OCI-LY3 (cell line): Measurements from ENCODE around the gene DCUN1D2.

Source experiments
- H2AFZ ChIP-seq: fragments of 200-600, 300-600 bp; shearing (Covaris generic); 2 replicates; pipeline ENCODE4 v1.6.0; 2014; ENCODE audit warnings: antibody characterized with exemption, low read depth, low read length
- H3K27ac ChIP-seq: fragments of 200-600, 300-600 bp; sonication (generic); 2 replicates; pipeline ENCODE4 v1.5.1; 2014; ENCODE audit warnings: mild to moderate bottlenecking, low read length, moderate library complexity, mixed read lengths
- H3K27me3 ChIP-seq: fragments of 200-600, 300-600 bp; sonication (generic); 2 replicates; pipeline ENCODE4 v1.6.1; 2014; ENCODE audit warnings: low read depth, low read length, mixed read lengths
- H3K36me3 ChIP-seq: fragments of 200-600, 300-600 bp; sonication (generic); replicated peaks from 2 replicates; pipeline ENCODE3; 2014; ENCODE audit warnings: low read depth, low read length, mixed read lengths
- H3K4me1 ChIP-seq: fragments of 300-600, 200-600 bp; sonication (generic); 2 replicates; pipeline ENCODE4 v1.6.1; 2014; ENCODE audit warnings: low read length, mixed read lengths
- H3K4me2 ChIP-seq: fragments of 200-600, 300-600 bp; sonication (generic); 2 replicates; pipeline ENCODE4 v1.6.1; 2014; ENCODE audit warnings: low read length, mixed read lengths
- H3K4me3 ChIP-seq: fragments of 300-600, 200-600 bp; sonication (generic); 2 replicates; pipeline ENCODE4 v1.5.1; 2014; ENCODE audit warnings: antibody characterized with exemption, mild to moderate bottlenecking, low read length, moderate library complexity
- H3K79me2 ChIP-seq: fragments of 300-600, 200-600 bp; shearing (Covaris generic); 2 replicates; pipeline ENCODE4 v1.6.1; 2014; ENCODE audit warnings: mild to moderate bottlenecking, low read length, mixed read lengths
- H3K9ac ChIP-seq: fragments of 300-600, 200-600 bp; shearing (Covaris generic); 2 replicates; pipeline ENCODE4 v1.6.0; 2014; ENCODE audit warnings: mild to moderate bottlenecking, low read length, moderate library complexity
- H3K9me3 ChIP-seq: fragments of 200-600, 300-600 bp; shearing (Covaris generic); 2 replicates; pipeline ENCODE4 v1.6.1; 2014; ENCODE audit warnings: low read length, mixed read lengths; ENCODE audit not compliant: insufficient read depth
- H4K20me1 ChIP-seq: fragments of 200-600, 300-600 bp; sonication (generic); 2 replicates; pipeline ENCODE4 v1.6.1; 2016; ENCODE audit warnings: low read length, mixed read lengths; ENCODE audit not compliant: insufficient read depth
- CTCF ChIP-seq: fragments of 200-600, 300-600 bp; sonication (generic); IDR thresholded peaks from 2 replicates; pipeline ENCODE4 v1.5.1; 2014; ENCODE audit warnings: antibody characterized with exemption, low read length, low read depth
- EZH2phosphoT487 ChIP-seq: fragments of 200-600 bp; shearing (Covaris generic); IDR thresholded peaks from 2 replicates; pipeline ENCODE4 v1.6.1; 2018; ENCODE audit warnings: antibody characterized with exemption, mixed run types, low read depth

Gene DCUN1D2

GRCh38 chr13:113493315-113493951, 2.9 kb upstream of the DCUN1D2 start:
- H3K9me3 ChIP-seq, result no peaks in the 10 kb centered on the region
- H3K4me2 ChIP-seq, result peak overlapping the region; percentile 39
- H4K20me1 ChIP-seq, result peaks cover 15% of the 10 kb centered on the region
- H3K9ac ChIP-seq, result no peak overlapping the region
- peak overlapping the region; percentile 17; the same call in 1 of the 2 replicates for H3K4me3 ChIP-seq
- TF ChIP-seq CTCF (no peak), EZH2phosphoT487 (no peak)
- no peak overlapping the region for H2AFZ ChIP-seq
- H3K36me3 ChIP-seq, result peaks cover 24% of the 10 kb centered on the region
- H3K27me3 ChIP-seq, result no peaks in the 10 kb centered on the region
- H3K4me1 ChIP-seq, result peaks cover 35% of the 10 kb centered on the region
- H3K79me2 ChIP-seq, result peaks cover 43% of the 10 kb centered on the region
- H3K27ac ChIP-seq, result peak overlapping the region; percentile 17; the same call in 1 of the 2 replicates

- Histone ChIP-seq H3K4me1 (peaks cover 37% of the 10 kb centered on the region), H3K36me3 (peaks cover 16% of the 10 kb centered on the region), H2AFZ (no peak overlapping the region), H3K9ac (no peak overlapping the region), H3K9me3 (no peaks in the 10 kb centered on the region), H3K4me3 (peak overlapping the region; percentile 93), H4K20me1 (peaks cover 26% of the 10 kb centered on the region), H3K27me3 (no peaks in the 10 kb centered on the region), H3K79me2 (peaks cover 58% of the 10 kb centered on the region), H3K27ac (no peak overlapping the region), H3K4me2 (peak overlapping the region; percentile 86)
- TF ChIP-seq CTCF (no peak), EZH2phosphoT487 (no peak)
Observed at GRCh38 chr13:113491982-113492381, 1.5 kb upstream of the DCUN1D2 start.

GRCh38 chr13:113491418-113491883, 940 bp upstream of the DCUN1D2 start:
- no peak for TF ChIP-seq CTCF
- TF ChIP-seq EZH2phosphoT487, result no peak
- peaks cover 63% of the 10 kb centered on the region for H3K79me2 ChIP-seq
- H3K4me1 ChIP-seq, result peaks cover 37% of the 10 kb centered on the region
- H3K36me3 ChIP-seq, result peaks cover 11% of the 10 kb centered on the region
- peak overlapping the region; percentile 93 for H3K4me3 ChIP-seq
- H3K9ac ChIP-seq, result peak overlapping the region; percentile 82
- no peaks in the 10 kb centered on the region for H3K27me3 ChIP-seq
- peaks cover 32% of the 10 kb centered on the region for H4K20me1 ChIP-seq
- H2AFZ ChIP-seq, result no peak overlapping the region
- peak overlapping the region; percentile 86 for H3K4me2 ChIP-seq
- no peak overlapping the region for H3K27ac ChIP-seq
- no peaks in the 10 kb centered on the region for H3K9me3 ChIP-seq

GRCh38 chr13:113489549-113490495, 689 bp downstream of the DCUN1D2 start:
- Histone ChIP-seq H3K4me3 (peak overlapping the region; percentile 93), H3K4me2 (peak overlapping the region; percentile 94), H3K9ac (peak overlapping the region; percentile 82), H3K36me3 (no peaks in the 10 kb centered on the region), H3K4me1 (peaks cover 37% of the 10 kb centered on the region), H3K27ac (peak overlapping the region; percentile 40), H4K20me1 (peaks cover 45% of the 10 kb centered on the region), H3K9me3 (no peaks in the 10 kb centered on the region), H3K79me2 (peaks cover 79% of the 10 kb centered on the region), H2AFZ (peak overlapping the region; percentile 58), H3K27me3 (no peaks in the 10 kb centered on the region)
- no peak for TF ChIP-seq EZH2phosphoT487
- no peak for TF ChIP-seq CTCF
